Smooth muscle cell (in vitro differentiated cells): ENCODE measurements around the gene ZNF670. TPM values are rescaled to one million over a fixed set of nuclear protein-coding genes. Genes with fewer than 3 reads are reported as not detected.
"Not testable (repeated sequence)": the region's sequence is repeated elsewhere in the genome, so short reads cannot be mapped to it uniquely, and the experiment has no call there.

Source experiments
- DNase-seq: peaks from one replicate; lab custom pipeline; 2025; ENCODE audit not compliant: unreplicated experiment; lab: John Stamatoyannopoulos, UW
- H2AFZ ChIP-seq: fragments of 200-600 bp; sonication (generic); 2 replicates; pipeline ENCODE4 v1.6.0; 2016; ENCODE audit warnings: antibody characterized with exemption, low read depth, mild to moderate bottlenecking
- H3F3A ChIP-seq: fragments of 200-600 bp; sonication (generic); 2 replicates; pipeline ENCODE4 v1.6.0; 2017; ENCODE audit warnings: antibody characterized with exemption, low read depth
- H3K27ac ChIP-seq: fragments of 200-600 bp; sonication (generic); 2 replicates; pipeline ENCODE4 v1.5.1; 2016; ENCODE audit warnings: low read depth, mild to moderate bottlenecking
- H3K27me3 ChIP-seq: fragments of 200-600 bp; sonication (generic); 2 replicates; pipeline ENCODE4 v1.6.1; 2016; ENCODE audit warnings: low read depth, mild to moderate bottlenecking
- H3K36me3 ChIP-seq: fragments of 200-600 bp; sonication (generic); 2 replicates; pipeline ENCODE4 v1.5.1; 2016; ENCODE audit warnings: low read depth
- H3K4me1 ChIP-seq: fragments of 200-600 bp; sonication (generic); 2 replicates; pipeline ENCODE4 v1.5.1; 2016; ENCODE audit warnings: low read depth
- H3K4me2 ChIP-seq: fragments of 200-600 bp; sonication (generic); 2 replicates; pipeline ENCODE4 v1.6.0; 2016; ENCODE audit warnings: mild to moderate bottlenecking
- H3K4me3 ChIP-seq: fragments of 200-600 bp; sonication (generic); 2 replicates; pipeline ENCODE4 v1.5.1; 2016; ENCODE audit warnings: mild to moderate bottlenecking
- H3K79me2 ChIP-seq: fragments of 200-600 bp; sonication (generic); 2 replicates; pipeline ENCODE4 v1.6.0; 2016; ENCODE audit warnings: low read depth, mild to moderate bottlenecking
- H3K9ac ChIP-seq: fragments of 200-600 bp; sonication (generic); 2 replicates; pipeline ENCODE4 v1.6.0; 2016; ENCODE audit warnings: low read depth
- H3K9me3 ChIP-seq: fragments of 200-600 bp; sonication (generic); replicated peaks from 2 replicates; pipeline ENCODE4 v1.5.1; 2016; ENCODE audit warnings: low read depth
- H4K20me1 ChIP-seq: fragments of 200-600 bp; sonication (generic); 2 replicates; pipeline ENCODE4 v1.6.0; 2016; ENCODE audit warnings: low read depth
- CTCF ChIP-seq: fragments of 200-600 bp; sonication (generic); IDR thresholded peaks from 2 replicates; pipeline ENCODE4 v1.5.1; 2017; ENCODE audit warnings: borderline replicate concordance, mild to moderate bottlenecking, antibody characterized with exemption; ENCODE audit not compliant: insufficient read depth, poor library complexity, severe bottlenecking
- WGBS: methylation state at CpG from one replicate; pipeline ENCODE4 v1.1.7; 2016; ENCODE audit warnings: low lambda C conversion rate; 5-methylcytosine and 5-hydroxymethylcytosine counted together
- polyA plus RNA-seq: library from polyadenylated mRNA; unstranded; fragments of >200 nt; fragmentation: Nextera tagmentation; extraction: Ambion mirVana; gene quantifications from 2 replicates; pipeline ENCODE4 v1.2.1, GENCODE V29; 2016
- total RNA-seq: library from RNA; depleted of rRNA; stranded (reverse); fragments of >200 nt; gene quantifications from 2 replicates; pipeline ENCODE4 v1.2.3, GENCODE V29; 2014

The ZNF670 gene
- total RNA-seq (3.9 and 6.6 TPM in 2 replicates), polyA plus RNA-seq (2.8 and 4.8 TPM in 2 replicates)

GRCh38 chr1:247078258-247079140, at the start of gene ZNF670:
TSS of gene ZNF670 (minus strand) at chr1:247078811. CDS start at chr1:247078596, 215 bp downstream.
- H3K4me1 ChIP-seq, result peaks cover 4% of the 10 kb centered on the region
- no peaks in the 10 kb centered on the region for H3K27me3 ChIP-seq
- H3K9ac ChIP-seq, result peak within 1 kb of the TSS; percentile 76
- peak within 1 kb of the TSS; percentile 95 for H3K4me2 ChIP-seq
- under 1% methylated on average over 49 of the region's 57 CpGs for WGBS
- DNase-seq, result peak; percentile 60
- H3K9me3 ChIP-seq, result no peaks in the 10 kb centered on the region
- H3K4me3 ChIP-seq, result peak within 1 kb of the TSS; percentile 86
- peak within 1 kb of the TSS; percentile 51 for H3K27ac ChIP-seq
- peaks cover 9% of the 10 kb centered on the region for H4K20me1 ChIP-seq
- no peak for TF ChIP-seq CTCF
- H3F3A ChIP-seq, result no peaks in the 10 kb centered on the region
- no peaks in the 10 kb centered on the region for H3K36me3 ChIP-seq
- H2AFZ ChIP-seq, result peak within 1 kb of the TSS; percentile 97
- peaks cover 45% of the 10 kb centered on the region for H3K79me2 ChIP-seq

GRCh38 chr1:247127519-247128282, 49.1 kb upstream of the ZNF670 start:
- H3K27ac ChIP-seq, H3K9ac ChIP-seq, H3K9me3 ChIP-seq, H3K36me3 ChIP-seq, DNase-seq, H2AFZ ChIP-seq, H3K27me3 ChIP-seq, H3F3A ChIP-seq, H4K20me1 ChIP-seq, H3K4me1 ChIP-seq: not testable (repeated sequence)
- peaks cover 11% of the 10 kb centered on the region for H3K79me2 ChIP-seq
- 37% methylated on average over 13 of the region's 18 CpGs for WGBS
- peak overlapping the region; percentile 32 for H3K4me3 ChIP-seq
- H3K4me2 ChIP-seq, result peak overlapping the region; percentile 65

- not testable (repeated sequence) for H3K9me3 ChIP-seq, H3K27ac ChIP-seq, H3K79me2 ChIP-seq, H3K4me2 ChIP-seq, H3K27me3 ChIP-seq, H3K4me1 ChIP-seq, H3K4me3 ChIP-seq, H3K9ac ChIP-seq, H3K36me3 ChIP-seq, H4K20me1 ChIP-seq, H2AFZ ChIP-seq, DNase-seq, H3F3A ChIP-seq
- no CpG with 5 or more reads among the region's 46 CpGs for WGBS
Measured at GRCh38 chr1:247126601-247127000, 48.0 kb upstream of the ZNF670 start.

- no CpG with 5 or more reads among the region's 25 CpGs for WGBS
- DNase-seq, result not testable (repeated sequence)
Measured at GRCh38 chr1:247126166-247126565, 47.6 kb upstream of the ZNF670 start.

GRCh38 chr1:247121382-247121781, 42.8 kb upstream of the ZNF670 start:
- no peak for DNase-seq
- WGBS, result 79% methylated on average over 6 of the region's 6 CpGs

More at GRCh38 chr1:247126166-247126565, 47.6 kb upstream of the ZNF670 start:
- H3K9me3 ChIP-seq, H3F3A ChIP-seq, H3K27ac ChIP-seq, H4K20me1 ChIP-seq, H3K4me3 ChIP-seq, H2AFZ ChIP-seq, H3K27me3 ChIP-seq, H3K9ac ChIP-seq, H3K4me2 ChIP-seq, H3K79me2 ChIP-seq, H3K4me1 ChIP-seq, H3K36me3 ChIP-seq: not testable (repeated sequence)

GRCh38 chr1:247120408-247120668, 41.7 kb upstream of the ZNF670 start:
- not testable (repeated sequence) for H3K27ac ChIP-seq, H3K9me3 ChIP-seq, H3F3A ChIP-seq, H3K4me1 ChIP-seq, DNase-seq, H3K79me2 ChIP-seq, H3K9ac ChIP-seq, H3K4me2 ChIP-seq, H4K20me1 ChIP-seq, H3K27me3 ChIP-seq, H3K36me3 ChIP-seq, H2AFZ ChIP-seq, H3K4me3 ChIP-seq
- 90% methylated on average over 4 of the region's 4 CpGs for WGBS

More at GRCh38 chr1:247121382-247121781, 42.8 kb upstream of the ZNF670 start:
- no peak for TF ChIP-seq CTCF
- Histone ChIP-seq H3K4me3 (no peak overlapping the region), H3K4me1 (no peaks in the 10 kb centered on the region), H4K20me1 (no peaks in the 10 kb centered on the region), H3F3A (no peaks in the 10 kb centered on the region), H3K27me3 (no peaks in the 10 kb centered on the region), H3K79me2 (no peaks in the 10 kb centered on the region), H3K9ac (no peak overlapping the region), H2AFZ (no peak overlapping the region), H3K4me2 (no peak overlapping the region), H3K9me3 (no peaks in the 10 kb centered on the region), H3K27ac (no peak overlapping the region), H3K36me3 (no peaks in the 10 kb centered on the region)
